Activated CD8-positive, alpha-beta memory T cell treated with anti-CD3 and anti-CD28 coated beads, Interleukin-2, amount 50 U/mL, for 1 hour (primary cell): Measurements from ENCODE around the gene BRIP1.
A peak's percentile ranks its signal among the peaks of the same experiment; 100 is the strongest.
"Not testable (repeated sequence)": the region's sequence is repeated elsewhere in the genome, so short reads cannot be mapped to it uniquely, and the experiment has no call there.

Source experiments
- DNase-seq: peaks from one replicate; pipeline ENCODE4 v3.0.0-alpha.2; 2020; ENCODE audit errors: extremely low read depth

BRIP1 gene

DNA sequence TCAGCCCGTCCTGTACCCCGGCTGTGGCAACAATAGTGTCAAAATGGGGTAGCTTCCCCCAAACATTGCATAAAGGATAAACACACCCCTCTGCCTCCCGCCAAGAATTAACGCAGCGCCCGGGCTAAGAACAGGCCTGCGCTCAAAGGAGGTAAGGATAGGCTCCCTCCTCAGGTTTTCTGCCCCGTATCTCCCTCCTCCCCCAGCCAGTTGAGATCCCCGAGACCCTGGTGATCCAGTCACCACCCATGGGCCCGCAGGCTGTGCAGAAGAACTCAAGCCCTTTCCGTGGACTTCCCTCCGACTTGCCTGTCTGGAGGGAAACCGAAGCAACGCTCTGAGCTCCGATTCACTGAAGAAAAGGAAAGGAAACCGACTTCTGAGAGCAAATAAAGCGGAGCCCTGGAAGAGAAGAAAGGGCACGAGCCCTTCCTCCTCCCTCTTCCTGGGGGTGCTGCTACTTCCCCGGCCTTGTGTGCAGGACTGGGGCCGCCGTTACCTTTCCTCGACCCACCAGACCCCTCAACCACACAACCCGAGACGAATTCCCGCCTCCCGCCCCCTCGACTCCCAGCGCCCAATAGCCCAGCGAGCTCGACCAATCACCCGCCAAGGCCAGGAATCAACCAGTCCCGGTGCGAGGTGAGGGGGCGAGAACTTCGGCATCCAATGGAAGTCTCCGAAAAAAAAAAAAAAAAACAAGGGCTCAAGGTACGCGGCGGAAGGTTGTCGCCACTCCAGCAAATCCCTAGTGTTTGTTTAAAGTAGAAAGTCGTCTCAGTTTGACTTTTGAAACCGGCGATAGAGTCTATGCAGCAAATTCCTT, at the start of gene BRIP1:
Gene BRIP1, minus strand, starts transcription at position 554 of the 826 bp plus-strand sequence. CDS start 1,989 bp downstream, outside the sequence.
- peak; percentile 69 for DNase-seq

GRCh38 chr17:61908292-61909037, 45.1 kb upstream of the BRIP1 start:
- no peak for DNase-seq

- DNase-seq, result no peak
Measured at GRCh38 chr17:61907361-61907760, 44.0 kb upstream of the BRIP1 start.

GRCh38 chr17:61904094-61904710, 40.9 kb upstream of the BRIP1 start:
- no peak for DNase-seq

GRCh38 chr17:61903251-61903650, 39.9 kb upstream of the BRIP1 start:
- no peak for DNase-seq

- no peak for DNase-seq
Measured at GRCh38 chr17:61897548-61898180, 34.3 kb upstream of the BRIP1 start.

DNA sequence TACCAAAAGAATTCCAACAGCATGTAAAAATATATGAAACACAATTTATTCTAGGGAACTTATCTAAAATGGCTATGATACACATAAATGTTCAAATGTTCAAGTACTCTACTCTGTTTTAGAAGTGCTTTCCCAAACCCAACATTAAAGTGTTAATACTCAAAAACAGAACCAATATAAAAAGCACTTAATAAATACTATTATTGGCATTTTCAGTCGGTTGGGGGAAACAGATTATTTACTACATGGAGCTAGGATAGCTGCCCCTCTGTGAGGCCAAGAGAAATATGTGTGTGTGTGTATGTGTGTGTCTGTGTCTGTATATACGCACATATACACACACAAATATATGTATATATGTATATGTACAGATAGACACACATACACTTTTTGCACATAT, 32.1 kb upstream of the BRIP1 start:
- DNase-seq, result no peak

DNA sequence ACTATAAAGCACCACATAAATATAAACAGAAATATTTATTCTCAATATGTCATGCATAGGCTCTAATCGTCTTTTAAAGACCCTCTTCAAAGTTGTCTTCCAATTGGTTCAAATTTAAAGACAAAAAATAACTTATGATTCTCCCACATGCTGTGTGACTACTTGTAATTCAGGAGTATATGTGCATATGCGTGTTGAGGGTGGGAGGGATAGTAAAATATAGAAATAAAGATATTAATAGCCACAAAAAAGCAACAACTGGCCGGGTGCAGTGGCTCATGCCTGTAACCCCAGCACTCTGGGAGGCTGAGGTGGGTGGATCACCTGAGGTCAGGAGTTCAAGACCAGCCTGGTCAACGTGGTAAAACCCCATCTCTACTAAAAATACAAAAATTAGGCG, 31.0 kb upstream of the BRIP1 start:
- not testable (repeated sequence) for DNase-seq

GRCh38 chr17:61887733-61888132, 24.4 kb upstream of the BRIP1 start:
- DNase-seq, result not testable (repeated sequence)

- not testable (repeated sequence) for DNase-seq
Measured at GRCh38 chr17:61885865-61886264, 22.5 kb upstream of the BRIP1 start.

DNA sequence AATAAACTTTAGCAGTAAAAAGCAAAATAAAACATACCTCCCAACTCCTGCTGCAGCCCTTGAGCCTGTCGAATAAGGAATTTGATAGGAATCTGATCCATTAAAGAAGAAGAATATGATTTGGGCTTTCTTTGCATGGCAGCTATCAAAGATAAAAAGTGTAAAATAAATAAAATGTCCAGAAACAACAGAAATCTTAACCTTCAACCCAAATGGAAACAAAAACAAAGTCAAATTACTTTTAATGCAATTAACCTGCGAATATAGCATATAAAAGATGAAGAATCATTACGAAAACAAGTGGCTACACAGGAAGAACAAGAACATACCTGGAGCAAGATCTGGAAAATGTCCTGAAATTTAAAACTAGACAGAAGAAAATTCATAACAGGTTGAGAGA, 21.5 kb upstream of the BRIP1 start:
- DNase-seq, result no peak

GRCh38 chr17:61880589-61881102, 17.3 kb upstream of the BRIP1 start:
- no peak for DNase-seq

DNA sequence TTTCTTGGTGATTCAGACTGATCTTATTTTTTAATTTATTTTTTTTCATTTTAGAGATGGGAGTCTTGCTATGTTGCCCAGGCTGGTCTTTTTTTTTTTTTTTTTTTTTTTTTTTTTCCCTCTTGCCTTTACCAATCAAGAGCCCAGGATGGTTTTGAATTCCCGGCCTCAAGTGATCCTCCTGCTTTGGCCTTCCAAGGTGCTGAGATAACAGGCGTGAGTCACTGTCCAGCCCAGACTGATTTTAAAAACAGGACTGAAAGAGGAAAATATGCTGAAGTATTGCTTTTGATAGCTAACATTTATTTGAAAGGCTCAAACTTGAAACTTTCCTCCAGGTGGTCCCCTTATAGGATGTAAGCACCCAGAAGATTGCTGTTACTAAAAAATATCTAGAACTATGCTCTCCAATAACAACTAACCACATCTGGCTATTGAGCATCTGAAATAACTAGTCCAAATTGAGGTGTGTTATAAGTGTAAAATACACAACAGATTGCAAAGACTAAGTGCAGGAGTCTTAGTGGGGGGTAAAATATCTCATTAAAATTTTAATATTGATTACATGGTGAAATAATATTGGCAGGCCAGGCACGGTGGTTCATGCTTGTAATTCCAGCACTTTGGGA, 15.8 kb upstream of the BRIP1 start:
- no peak for DNase-seq

DNA sequence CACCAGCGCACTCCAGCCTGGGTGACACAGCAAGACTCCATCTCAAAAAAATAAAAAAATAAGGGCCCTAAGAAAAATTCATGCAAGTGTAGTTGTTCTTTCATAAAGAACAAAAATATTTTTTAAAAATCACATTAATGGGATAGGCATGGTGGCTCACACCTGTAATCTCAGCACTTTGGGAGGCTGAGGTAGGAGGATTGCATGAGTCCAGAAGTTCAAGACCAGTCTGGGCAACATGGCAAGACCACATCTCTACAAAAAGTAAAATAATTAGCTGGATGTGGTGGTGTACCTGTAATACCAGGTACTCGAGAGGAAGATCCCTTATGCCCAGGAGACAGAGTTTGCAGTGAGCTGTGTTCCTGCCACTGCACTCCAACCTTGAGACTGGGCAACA, 15.2 kb upstream of the BRIP1 start:
- no peak for DNase-seq

- DNase-seq, result no peak
Measured at GRCh38 chr17:61877837-61878236, 14.5 kb upstream of the BRIP1 start.

DNA sequence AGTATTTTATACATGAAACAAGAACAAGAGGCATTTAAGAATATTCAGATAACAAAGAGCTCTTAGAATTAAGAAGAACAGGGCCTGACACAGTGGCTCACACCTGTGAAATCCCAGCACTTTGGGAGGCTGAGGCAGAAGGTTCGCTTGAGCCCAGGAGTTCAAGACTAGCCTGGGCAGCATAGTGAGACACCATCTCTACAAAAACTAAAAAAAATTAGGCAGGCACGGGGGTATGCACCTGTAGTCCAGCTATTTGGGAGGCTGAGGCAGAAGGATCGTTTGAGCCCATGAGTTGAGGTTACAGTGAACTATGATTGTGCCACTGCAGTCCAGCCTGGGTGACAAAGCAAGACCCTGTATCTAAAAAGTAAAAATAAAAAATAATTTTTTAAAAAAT, 12.5 kb upstream of the BRIP1 start:
- no peak for DNase-seq

GRCh38 chr17:61875285-61875684, 12.0 kb upstream of the BRIP1 start:
- no peak for DNase-seq

- DNase-seq, result no peak
Measured at GRCh38 chr17:61874075-61874474, 10.7 kb upstream of the BRIP1 start.

DNA sequence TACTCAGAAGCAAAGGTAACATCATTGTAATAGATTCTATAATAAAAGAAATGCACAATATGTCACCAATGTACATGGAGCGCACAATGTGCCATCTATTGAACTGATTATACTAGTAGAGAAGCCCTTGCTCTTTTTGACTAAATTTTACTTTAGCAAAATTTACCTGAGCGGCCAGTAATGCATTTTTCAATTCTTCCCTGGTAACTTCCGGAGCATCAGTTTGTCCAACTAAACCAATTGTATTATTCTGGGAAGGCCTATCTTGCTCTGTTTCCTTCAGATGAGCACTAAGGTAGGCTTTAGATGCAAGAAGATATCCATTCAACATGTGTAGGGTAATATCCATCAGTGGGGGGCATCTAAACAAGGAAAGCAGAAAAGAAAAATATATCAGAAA, 8.8 kb upstream of the BRIP1 start:
- DNase-seq, result no peak

DNA sequence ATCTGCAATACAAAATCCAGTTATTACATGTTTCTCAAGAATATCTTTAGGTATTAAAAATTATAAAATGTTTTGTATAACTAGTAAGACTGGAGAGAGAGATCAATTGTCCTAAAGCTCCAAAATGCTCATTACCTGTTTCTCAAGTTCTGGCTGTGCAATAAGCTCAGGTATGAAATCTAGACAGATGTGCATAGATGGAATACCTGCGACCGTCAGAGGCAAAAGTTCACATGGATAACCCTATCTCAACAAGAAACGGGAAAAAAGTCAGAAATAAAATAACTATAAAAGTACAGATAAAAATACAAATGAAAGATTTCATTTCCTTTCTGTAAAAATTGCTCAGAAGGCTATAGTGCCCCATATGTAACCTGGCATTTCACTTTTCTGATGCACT, 5.8 kb upstream of the BRIP1 start:
- no peak for DNase-seq

DNA sequence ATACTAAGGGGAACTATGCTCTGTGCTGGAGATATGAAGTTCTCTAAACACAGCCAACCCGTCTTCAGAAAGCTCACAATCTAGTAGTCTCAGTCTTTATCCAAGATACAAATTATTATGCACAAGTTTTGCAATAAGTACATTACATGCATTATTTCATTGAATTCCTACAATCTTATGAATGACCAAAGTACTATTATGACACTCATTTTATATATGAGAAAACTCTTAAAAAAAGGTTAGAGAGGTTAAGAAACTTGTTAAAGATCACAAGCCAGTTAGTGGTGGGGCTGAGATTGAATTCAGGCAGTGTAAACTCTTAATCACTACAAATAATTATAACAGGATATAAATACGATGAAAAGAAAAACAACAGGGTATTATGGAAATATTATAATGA, 4.7 kb upstream of the BRIP1 start:
- no peak for DNase-seq

GRCh38 chr17:61867033-61867432, 3.7 kb upstream of the BRIP1 start:
- DNase-seq, result no peak
